KOPT-K1 (cell line): Measurements from ENCODE around the gene COX6A2.

Experiments used
- H3K27ac ChIP-seq: fragments of 200-600 bp; sonication (generic); 2 replicates; pipeline ENCODE4 v1.5.1; 2016; ENCODE audit warnings: antibody characterized with exemption, mild to moderate bottlenecking, low read depth, low read length; ENCODE audit not compliant: poor library complexity, severe bottlenecking
- H3K36me3 ChIP-seq: fragments of 200-600 bp; sonication (generic); 2 replicates; pipeline ENCODE4 v1.5.1; 2017; ENCODE audit warnings: antibody characterized with exemption, mild to moderate bottlenecking, low read length, moderate library complexity; ENCODE audit not compliant: insufficient read depth
- H3K9me3 ChIP-seq: fragments of 200-600 bp; sonication (generic); 2 replicates; pipeline ENCODE4 v1.5.1; 2017; ENCODE audit warnings: antibody characterized with exemption, low read length, mild to moderate bottlenecking; ENCODE audit not compliant: insufficient read depth, poor library complexity, severe bottlenecking

COX6A2 gene

DNA sequence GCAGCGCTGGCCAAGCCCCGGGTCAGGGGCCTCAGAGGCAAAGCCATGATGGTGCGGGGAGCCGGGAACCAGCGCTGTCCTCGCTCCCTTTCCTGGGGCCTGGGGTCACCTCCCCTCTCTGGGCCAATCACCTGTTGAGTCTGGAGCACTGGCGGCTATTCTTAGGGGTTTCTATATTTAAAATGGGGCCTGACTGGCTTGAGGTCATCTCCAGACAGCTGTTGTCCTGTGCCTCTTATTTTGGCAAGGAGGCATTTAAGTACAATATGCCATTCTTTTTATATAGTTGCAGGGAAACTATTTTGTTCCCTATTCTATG lies at the start of gene COX6A2:
TSS of gene COX6A2 (minus strand) at position 82 of the 319 bp plus-strand sequence. CDS start at position 47, 35 bp downstream.
- Histone ChIP-seq H3K9me3 (no peaks in the 10 kb centered on the region), H3K27ac (no peak within 1 kb of the TSS), H3K36me3 (no peaks in the 10 kb centered on the region)

DNA sequence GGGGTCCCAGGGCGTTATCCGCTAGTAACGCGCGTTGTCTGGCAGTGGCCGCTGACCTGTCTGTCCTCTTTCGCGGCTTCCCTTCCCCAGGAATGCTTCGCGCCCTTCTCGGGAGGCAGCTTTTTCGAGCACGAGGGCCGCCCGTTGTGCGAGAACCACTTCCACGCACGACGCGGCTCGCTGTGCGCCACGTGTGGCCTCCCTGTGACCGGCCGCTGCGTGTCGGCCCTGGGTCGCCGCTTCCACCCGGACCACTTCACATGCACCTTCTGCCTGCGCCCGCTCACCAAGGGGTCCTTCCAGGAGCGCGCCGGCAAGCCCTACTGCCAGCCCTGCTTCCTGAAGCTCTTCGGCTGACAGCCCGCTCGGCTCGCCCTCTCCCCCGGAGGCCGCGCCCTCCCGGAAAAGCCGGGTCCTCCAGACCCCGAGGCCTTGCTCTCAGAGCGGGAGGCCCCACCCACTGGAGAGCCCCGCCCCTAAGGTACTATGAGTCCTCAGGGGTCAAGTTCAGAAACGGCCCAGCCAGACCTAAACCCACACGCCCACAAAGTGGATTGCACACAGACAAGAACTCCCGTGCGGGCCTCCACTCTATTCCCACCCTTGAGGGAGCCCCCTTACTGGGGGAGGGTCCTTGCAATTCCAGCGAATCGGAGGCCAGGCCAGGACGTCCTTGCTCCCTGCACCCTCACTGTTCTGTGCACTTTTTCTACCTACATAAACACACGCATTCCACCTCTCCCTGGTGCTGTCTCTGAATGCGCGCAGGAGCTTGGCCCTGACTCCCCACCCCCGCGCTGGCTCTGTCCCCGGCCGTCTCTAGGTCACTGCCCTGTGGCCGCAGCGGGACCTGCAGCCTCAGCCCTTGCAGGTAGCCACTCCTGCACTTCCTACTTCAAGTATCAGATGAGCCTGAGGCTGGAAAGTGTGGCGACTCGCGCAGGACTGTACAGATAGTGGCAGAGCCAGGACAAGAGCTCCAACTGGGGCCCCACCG lies 49.4 kb upstream of the COX6A2 start:
- Histone ChIP-seq H3K9me3 (no peaks in the 10 kb centered on the region), H3K27ac (peak overlapping the region; percentile 47)

DNA sequence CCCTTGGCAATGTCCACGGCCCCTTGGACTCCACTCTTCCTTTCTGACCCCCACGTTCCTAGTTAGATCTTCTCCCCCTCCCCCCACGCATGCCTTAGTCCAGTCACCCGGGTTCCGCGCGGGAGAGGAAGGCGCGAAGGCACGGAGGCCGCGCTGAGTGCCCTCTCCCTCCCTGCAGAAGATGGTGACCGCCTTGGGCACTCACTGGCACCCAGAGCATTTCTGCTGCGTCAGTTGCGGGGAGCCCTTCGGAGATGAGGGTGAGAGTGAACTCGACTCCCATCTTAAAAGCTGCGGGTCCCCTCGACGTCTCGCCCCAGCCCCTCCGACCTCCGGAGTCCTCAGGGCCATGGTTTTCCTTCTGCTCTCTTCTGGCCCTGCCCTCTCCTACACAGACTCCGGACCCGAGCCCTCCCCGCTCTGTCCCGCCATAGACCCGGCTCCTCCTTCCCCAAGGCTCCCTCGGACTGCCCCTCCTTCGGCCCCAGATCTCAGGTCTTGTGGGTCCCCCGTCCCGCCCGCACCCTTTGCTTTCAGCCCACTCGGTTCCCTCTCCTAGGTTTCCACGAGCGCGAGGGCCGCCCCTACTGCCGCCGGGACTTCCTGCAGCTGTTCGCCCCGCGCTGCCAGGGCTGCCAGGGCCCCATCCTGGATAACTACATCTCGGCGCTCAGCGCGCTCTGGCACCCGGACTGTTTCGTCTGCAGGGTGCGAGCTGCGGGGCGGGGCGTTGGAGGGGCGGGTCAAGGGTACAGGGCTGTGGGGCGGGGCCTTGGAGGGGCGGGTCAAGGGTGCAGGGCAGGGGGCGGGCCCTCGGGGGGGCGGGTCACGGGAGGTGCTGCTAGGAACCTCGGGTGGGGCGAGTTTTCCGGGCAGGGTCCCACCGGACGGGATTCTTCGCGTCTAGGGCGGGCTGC lies 48.4 kb upstream of the COX6A2 start:
- H3K9me3 ChIP-seq, result no peaks in the 10 kb centered on the region
- H3K27ac ChIP-seq, result peak overlapping the region; percentile 53
- no peaks in the 10 kb centered on the region for H3K36me3 ChIP-seq

More for the DNA sequence above, 49.4 kb upstream of the COX6A2 start:
- H3K36me3 ChIP-seq, result no peaks in the 10 kb centered on the region

DNA sequence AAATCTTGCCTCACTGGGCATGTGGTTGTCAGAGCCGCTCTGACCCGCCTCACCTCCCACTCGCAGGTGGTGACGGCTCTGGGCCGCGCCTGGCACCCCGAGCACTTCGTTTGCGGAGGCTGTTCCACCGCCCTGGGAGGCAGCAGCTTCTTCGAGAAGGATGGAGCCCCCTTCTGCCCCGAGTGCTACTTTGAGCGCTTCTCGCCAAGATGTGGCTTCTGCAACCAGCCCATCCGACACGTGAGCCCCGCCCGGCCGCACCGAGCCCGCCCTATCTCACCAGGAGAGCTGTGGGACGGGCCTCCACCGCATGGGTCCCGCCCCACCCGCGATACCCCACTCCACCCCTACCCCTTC lies 47.8 kb upstream of the COX6A2 start:
- H3K27ac ChIP-seq, result no peak overlapping the region
- H3K9me3 ChIP-seq, result no peaks in the 10 kb centered on the region
- no peaks in the 10 kb centered on the region for H3K36me3 ChIP-seq

DNA sequence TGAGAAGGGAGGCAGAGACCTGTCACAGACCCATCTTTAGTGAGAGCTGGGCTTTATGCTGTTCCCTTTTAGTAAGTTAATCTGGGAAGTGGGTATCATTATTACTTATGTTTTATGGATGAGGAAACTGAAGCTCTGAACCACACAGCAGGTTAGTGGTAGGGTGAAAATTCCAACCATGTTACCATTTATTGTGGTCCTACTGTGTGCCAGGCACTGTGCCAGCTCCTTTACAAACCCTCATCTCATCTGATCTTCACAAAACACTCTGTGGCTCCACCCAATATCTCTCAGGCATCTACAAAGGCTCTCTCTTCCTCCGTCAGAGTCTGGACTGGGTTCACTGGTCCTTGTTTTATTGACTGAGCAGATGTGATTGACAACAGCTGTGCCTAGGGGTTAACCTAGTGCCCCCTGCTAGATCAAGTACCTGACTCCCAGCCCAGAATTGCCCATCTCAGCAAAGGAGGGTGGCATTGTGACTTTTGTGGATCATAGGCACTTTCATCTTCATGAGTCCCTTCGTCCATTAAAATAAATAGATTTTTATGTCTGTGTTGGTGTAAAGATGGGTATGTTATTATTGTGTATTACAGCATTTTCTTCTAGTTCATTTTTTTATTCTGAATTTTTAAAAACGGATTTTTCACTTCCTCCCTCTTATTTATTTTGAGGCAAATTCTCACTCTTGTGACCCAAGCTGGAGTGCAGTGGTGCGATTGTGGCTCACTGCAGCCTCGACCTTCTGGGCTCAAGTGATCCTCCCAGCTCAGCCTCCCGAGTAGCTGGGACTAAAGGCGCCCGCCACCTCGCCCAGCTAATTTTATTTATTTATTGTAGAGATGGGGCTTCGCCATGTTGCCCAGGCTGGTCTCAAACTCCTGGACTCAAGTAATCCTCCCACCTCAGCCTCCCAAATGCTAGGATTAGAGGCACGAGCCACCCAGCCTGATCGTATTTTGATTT lies 46.9 kb upstream of the COX6A2 start:
- Histone ChIP-seq H3K27ac (no peak overlapping the region), H3K9me3 (no peaks in the 10 kb centered on the region), H3K36me3 (no peaks in the 10 kb centered on the region)

DNA sequence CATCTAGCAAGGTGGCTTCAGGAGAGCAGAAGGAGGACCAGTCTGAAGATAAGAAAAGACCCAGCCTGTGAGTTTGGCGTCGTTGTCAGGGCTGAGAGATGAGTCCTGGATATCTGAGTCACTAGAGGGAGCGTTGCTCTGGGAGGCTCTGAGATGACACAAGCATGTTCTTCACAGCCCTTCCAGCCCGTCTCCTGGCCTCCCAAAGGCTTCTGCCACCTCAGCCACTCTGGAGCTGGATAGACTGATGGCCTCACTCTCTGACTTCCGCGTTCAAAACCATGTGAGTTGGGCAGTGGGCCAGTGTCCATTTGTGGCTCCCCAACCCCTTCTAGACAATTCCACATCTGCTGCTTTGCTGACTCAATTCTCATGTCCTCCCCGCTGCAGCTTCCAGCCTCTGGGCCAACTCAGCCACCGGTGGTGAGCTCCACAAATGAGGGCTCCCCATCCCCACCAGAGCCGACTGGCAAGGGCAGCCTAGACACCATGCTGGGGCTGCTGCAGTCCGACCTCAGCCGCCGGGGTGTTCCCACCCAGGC lies 46.1 kb upstream of the COX6A2 start:
- H3K27ac ChIP-seq, result no peak overlapping the region
- H3K9me3 ChIP-seq, result no peaks in the 10 kb centered on the region
- H3K36me3 ChIP-seq, result no peaks in the 10 kb centered on the region

DNA sequence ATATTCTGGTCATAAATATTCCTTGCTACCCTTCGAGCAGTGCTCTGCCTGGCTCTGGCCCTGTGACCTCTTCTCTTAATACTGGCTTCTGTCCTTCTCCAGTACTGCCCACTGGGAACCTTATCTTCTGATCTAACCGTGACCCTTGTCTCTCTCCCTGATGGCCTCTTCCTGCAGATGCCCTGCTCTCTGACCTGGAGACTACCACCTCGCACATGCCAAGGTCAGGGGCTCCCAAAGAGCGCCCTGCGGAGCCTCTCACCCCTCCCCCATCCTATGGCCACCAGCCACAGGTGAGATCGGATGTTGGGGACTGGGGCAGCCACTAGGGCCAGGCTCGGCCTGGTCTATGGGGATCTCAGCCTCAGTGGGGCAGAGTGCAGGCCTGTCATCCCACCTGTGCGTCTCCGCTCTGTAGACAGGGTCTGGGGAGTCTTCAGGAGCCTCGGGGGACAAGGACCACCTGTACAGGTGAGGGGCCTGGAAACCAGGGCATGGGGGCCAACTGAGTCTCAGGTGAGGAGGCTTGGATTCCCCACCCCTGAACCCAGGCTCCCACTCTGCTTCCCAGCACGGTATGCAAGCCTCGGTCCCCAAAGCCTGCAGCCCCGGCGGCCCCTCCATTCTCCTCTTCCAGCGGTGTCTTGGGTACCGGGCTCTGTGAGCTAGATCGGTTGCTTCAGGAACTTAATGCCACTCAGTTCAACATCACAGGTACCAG lies 45.3 kb upstream of the COX6A2 start:
- Histone ChIP-seq H3K27ac (no peak overlapping the region), H3K36me3 (no peaks in the 10 kb centered on the region), H3K9me3 (no peaks in the 10 kb centered on the region)

DNA sequence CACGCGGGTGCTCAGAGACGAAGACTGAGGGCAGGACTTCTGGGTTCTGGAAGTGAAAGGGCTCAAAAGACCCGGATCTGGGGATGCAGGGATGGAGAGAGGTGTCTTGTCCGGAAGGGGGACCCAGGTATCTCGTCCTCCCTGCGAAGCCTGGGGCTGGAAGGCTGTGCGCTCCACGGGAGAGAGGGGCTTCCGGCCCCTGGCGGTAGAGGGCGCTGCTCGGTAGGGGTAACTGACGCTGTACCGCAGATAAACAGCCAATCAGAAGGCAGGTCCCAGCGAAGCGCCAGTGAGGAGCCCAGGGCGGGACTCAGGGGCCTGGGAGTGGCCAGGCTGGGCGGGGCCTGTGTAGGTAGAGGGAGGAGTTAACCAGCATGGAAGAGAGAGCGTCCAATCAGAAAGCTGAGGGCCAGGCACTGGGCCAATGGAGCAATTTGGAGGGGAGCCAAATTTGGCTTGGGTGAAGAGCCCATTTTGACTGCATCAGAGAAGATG lies 44.6 kb upstream of the COX6A2 start:
- Histone ChIP-seq H3K36me3 (no peaks in the 10 kb centered on the region), H3K27ac (no peak overlapping the region)

DNA sequence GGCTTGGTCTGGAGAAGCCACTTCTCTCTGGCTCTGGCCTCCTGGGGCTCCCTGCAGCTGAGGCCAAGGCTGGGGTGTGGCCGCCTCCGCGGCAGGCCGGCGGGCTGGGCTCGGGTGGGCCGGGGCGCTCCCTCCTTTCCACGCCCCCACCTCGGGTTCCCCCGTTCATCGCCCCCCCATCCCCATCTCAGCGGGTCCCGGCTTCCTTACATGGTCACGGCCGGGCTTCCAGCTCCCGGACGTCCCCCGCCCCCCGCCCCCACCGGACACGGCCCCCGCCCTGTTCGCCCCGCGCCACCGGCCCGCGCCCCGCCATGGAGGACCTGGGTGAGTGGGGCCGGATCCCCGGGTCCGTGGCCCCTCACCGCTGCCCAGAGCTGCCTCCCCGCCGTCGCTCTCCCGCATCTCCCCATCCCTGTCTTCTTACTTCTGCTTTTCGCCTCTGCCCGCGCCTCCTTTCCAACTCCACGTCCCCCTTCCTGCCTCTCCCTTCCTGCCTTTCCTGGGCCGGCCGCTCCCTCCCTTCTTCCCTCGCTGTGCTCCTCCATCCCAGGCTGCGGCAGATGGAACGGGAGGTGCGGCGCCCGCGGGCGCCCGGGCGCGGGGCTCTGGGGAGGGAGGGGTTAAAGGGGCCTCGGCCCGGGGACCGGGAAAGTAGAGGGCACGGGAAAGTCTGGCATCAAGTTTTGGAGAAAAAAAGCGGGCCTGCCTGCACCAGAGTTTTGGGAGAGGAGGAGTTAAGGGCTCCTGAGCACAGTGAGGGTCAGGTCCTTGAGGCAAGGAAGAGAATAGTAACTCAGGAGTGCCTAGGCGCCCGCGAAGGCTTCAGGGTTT lies 43.9 kb upstream of the COX6A2 start, which contains the start of gene TGFB1I1:
TSS of gene TGFB1I1 (plus strand) at position 278 of the 834 bp plus-strand sequence. CDS start at position 315, 37 bp downstream.
- no peak within 1 kb of the TSS for H3K27ac ChIP-seq

More for the DNA sequence above, 44.6 kb upstream of the COX6A2 start:
- no peaks in the 10 kb centered on the region for H3K9me3 ChIP-seq

DNA sequence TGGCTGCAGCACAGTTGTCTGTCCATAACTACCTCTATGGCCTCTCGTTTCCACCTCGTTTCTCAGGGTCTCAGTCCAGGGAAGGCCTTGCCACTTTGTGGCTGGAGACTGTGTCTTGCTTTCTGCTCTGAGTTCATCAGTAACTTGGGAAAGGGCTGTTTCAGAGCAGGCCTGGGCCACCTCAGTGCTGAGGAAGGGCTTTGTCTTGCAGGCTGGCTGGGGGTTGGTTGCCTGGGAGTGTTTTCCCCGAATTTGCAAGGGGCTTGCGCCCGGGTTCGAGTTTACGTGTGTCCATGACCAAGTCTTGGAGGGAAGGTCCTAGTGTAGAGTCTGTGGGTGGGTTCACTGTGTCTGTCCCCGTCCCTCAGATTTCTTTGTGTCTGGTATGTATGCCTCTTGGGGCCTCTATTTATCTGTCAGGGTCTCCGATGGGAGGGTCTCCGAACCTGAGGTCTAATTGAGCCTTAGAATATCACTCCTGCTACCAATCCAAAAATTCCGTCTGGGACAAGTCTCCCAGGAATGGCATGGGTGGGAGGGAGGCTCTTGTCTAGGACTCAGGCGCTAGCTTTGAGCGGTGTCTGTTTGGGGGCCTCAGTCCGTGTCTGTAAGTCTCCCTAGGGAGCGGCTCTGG lies 43.2 kb upstream of the COX6A2 start:
- peaks cover 9% of the 10 kb centered on the region for H3K36me3 ChIP-seq
- no peaks in the 10 kb centered on the region for H3K9me3 ChIP-seq
- no peak overlapping the region for H3K27ac ChIP-seq

More for the DNA sequence above, 43.9 kb upstream of the COX6A2 start, which contains the start of gene TGFB1I1:
- Histone ChIP-seq H3K36me3 (peaks cover 1% of the 10 kb centered on the region; the same call in 1 of the 2 replicates), H3K9me3 (no peaks in the 10 kb centered on the region)

DNA sequence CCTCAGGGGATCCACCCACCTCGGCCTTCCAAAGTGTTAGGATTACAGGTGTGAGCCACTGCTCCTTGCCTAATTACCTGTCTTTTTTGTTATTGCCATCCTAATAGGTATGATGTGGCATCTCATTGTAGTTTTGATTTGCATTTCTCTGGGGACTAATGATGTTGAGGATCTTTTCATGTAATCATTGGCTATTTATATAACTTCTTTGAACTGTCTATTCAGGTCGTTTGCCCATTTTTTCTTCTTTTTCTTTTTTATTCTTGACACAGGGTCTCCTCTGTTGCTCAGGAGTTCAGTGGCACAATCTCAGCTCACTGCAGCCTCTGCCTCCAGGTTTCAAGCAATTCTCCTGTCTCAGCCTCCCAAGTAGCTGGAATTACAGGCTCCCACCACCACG lies 42.5 kb upstream of the COX6A2 start:
- Histone ChIP-seq H3K9me3 (no peaks in the 10 kb centered on the region), H3K36me3 (peaks cover 16% of the 10 kb centered on the region), H3K27ac (no peak overlapping the region)

DNA sequence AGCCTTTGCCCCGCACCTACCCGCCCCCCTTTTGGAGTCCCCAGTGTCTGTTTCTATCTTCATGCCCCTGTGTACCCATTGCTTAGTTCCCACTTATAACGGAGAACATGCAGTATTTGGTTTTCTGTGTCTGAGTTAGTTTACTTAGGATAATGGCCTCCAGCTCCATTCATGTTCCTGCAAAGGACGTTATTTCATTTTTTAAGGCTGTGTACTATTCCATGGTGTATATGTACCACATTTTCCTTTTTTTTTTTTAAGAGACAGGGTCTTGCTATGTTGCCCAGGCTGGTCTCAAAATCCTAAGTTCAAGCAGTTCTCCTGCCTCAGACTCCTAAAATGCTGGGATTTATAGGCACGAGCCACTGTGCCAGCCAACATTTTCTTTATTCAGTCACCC lies 39.7 kb upstream of the COX6A2 start:
- Histone ChIP-seq H3K36me3 (peaks cover 36% of the 10 kb centered on the region), H3K27ac (no peak overlapping the region), H3K9me3 (no peaks in the 10 kb centered on the region)
